ENCODE data around the gene B4GALNT3.

DNA sequence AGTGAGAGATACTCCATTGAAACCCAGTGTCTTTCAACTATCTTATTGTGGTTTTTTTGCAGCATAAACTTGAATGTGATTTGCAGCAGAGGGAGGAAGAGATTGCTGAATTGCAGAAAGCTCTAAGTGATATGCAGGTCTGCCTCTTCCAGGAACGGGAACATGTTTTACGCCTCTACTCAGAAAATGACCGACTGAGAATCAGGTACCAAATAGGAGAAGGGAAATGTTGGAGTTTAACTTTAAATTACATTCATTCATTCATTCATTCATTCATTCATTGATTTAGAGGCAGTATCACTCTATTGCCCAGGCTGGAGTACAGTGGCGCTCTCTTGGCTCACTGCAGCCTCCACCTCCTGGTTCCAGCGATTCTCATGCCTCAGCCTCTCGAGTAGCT lies 41.3 kb upstream of the B4GALNT3 start:
- TF ChIP-seq CTCF (IDR thresholded peaks at IDR 0.05) (no peak), POLR2A (IDR thresholded peaks at IDR 0.05) (no peak)
